Stimulated activated CD8-positive, alpha-beta memory T cell treated with anti-CD3 and anti-CD28 coated beads, Interleukin-4, amount 100 ng/mL, for 48 hours (primary cell): ENCODE results near the gene ABTB2.

Experiments used
- DNase-seq: peaks from one replicate; pipeline ENCODE4 v3.0.0-alpha.2; 2020

The ABTB2 gene

GRCh38 chr11:34161812-34162492 is 195.9 kb downstream of the ABTB2 start:
- DNase-seq = peak; percentile 75

GRCh38 chr11:34161361-34161760 is 196.4 kb downstream of the ABTB2 start:
- no peak for DNase-seq

- no peak for DNase-seq
Measured at GRCh38 chr11:34160791-34161190, 197.0 kb downstream of the ABTB2 start.

- no peak for DNase-seq
Measured at GRCh38 chr11:34160049-34160721, 197.6 kb downstream of the ABTB2 start.

- peak; percentile 53 for DNase-seq
Measured at GRCh38 chr11:34158661-34159060, 199.1 kb downstream of the ABTB2 start.

- DNase-seq = no peak
Measured at GRCh38 chr11:34157163-34157562, 200.6 kb downstream of the ABTB2 start.

GRCh38 chr11:34155757-34156062 is 202.1 kb downstream of the ABTB2 start:
- DNase-seq = no peak

- no peak for DNase-seq
Measured at GRCh38 chr11:34155057-34155756, 202.6 kb downstream of the ABTB2 start.

GRCh38 chr11:34154059-34154875 is 203.5 kb downstream of the ABTB2 start:
- no peak for DNase-seq

GRCh38 chr11:34151916-34152845 is 205.6 kb downstream of the ABTB2 start:
- DNase-seq = no peak

GRCh38 chr11:34151166-34151565 is 206.6 kb downstream of the ABTB2 start:
- DNase-seq = no peak

- no peak for DNase-seq
Measured at GRCh38 chr11:34150494-34151151, 207.2 kb downstream of the ABTB2 start.

GRCh38 chr11:34149786-34150185 is 208.0 kb downstream of the ABTB2 start:
- no peak for DNase-seq

- DNase-seq = no peak
Measured at GRCh38 chr11:34149274-34149673, 208.5 kb downstream of the ABTB2 start.

GRCh38 chr11:34148504-34149165 is 209.2 kb downstream of the ABTB2 start:
- no peak for DNase-seq

GRCh38 chr11:34147581-34147980 is 210.2 kb downstream of the ABTB2 start:
- no peak for DNase-seq

- no peak for DNase-seq
Measured at GRCh38 chr11:34146866-34147265, 210.9 kb downstream of the ABTB2 start.

- no peak for DNase-seq
Measured at GRCh38 chr11:34146411-34146810, 211.4 kb downstream of the ABTB2 start.

GRCh38 chr11:34145847-34146381 is 211.9 kb downstream of the ABTB2 start:
- DNase-seq = no peak

GRCh38 chr11:34145073-34145472 is 212.7 kb downstream of the ABTB2 start:
- no peak for DNase-seq

GRCh38 chr11:34143048-34143447 is 214.8 kb downstream of the ABTB2 start:
- DNase-seq = no peak
